Adrenal gland (tissue), 12 donors: ENCODE results near the gene SLC30A10. TPM values are rescaled to one million over a fixed set of nuclear protein-coding genes. Genes with fewer than 3 reads are reported as not detected.
"Not testable (repeated sequence)": the region's sequence is repeated elsewhere in the genome, so short reads cannot be mapped to it uniquely, and the experiment has no call there.

ENCODE experiments used
- DNase-seq, 7 donors: peaks; one replicate each; pipeline ENCODE4 v3.0.0-alpha.2; 2019 to 2020
- H3K27ac ChIP-seq, 5 donors: fragments of 200-600 bp; sonication (generic) in 4 of 5; 1 replicate in 3 of 5; 2 replicates in 2 of 5; pipeline versions ENCODE4 v1.5.1 to v1.8.0; 2016 to 2020; ENCODE audit warnings: mild to moderate bottlenecking in 1 of 5
- H3K27me3 ChIP-seq: fragments of 200-600 bp; 2 replicates; pipeline ENCODE4 v1.8.0; 2021
- H3K36me3 ChIP-seq, 2 donors: fragments of 200-600 bp; replicated peaks in 1 of 2; 1 replicate in 1 of 2; 2 replicates in 1 of 2; pipeline versions ENCODE4 v1.5.1 to v1.8.0; 2018 to 2022
- H3K4me1 ChIP-seq, 2 donors: fragments of 200-600 bp; replicated peaks in 1 of 2; 1 replicate in 1 of 2; 2 replicates in 1 of 2; pipeline versions ENCODE4 v1.5.1 to v1.8.0; 2018 to 2021
- H3K4me3 ChIP-seq, 4 donors: fragments of 200-600 bp; sonication (generic) in 3 of 4; one replicate each; pipeline ENCODE4 v1.5.1; 2016 to 2018
- H3K9me3 ChIP-seq, 3 donors: fragments of 200-600 bp; sonication (generic) in 1 of 3; replicated peaks in 1 of 3; 1 replicate in 2 of 3; 2 replicates in 1 of 3; pipeline versions ENCODE4 v1.5.1 to v1.8.0; 2016 to 2021
- POLR2A ChIP-seq, 2 donors: fragments of 450-650 bp; IDR thresholded peaks; one replicate each; pipeline ENCODE4 v1.6.1; 2017; ENCODE audit warnings: antibody characterized with exemption in 2 of 2, mild to moderate bottlenecking in 2 of 2, moderate library complexity in 1 of 2
- WGBS, 4 donors: extraction: QIAGEN DNeasy Blood & Tissue Kit in 2 of 4; methylation state at CpG; one replicate each; pipeline versions ENCODE4 v1.1.5 to v1.1.7; 2013 to 2017; 5-methylcytosine and 5-hydroxymethylcytosine counted together
- intact Hi-C, 2 donors: fragments of 100-400 bp; cut with DNase I; formaldehyde crosslinking; loops; one replicate each; pipeline versions ENCODE4 v1.14.1 to v1.15.0; 2022 to 2023
- polyA plus RNA-seq, 3 donors: library from polyadenylated mRNA; stranded (reverse); fragments of 200-250 nt in 2 of 3; fragments of 350-450 nt in 1 of 3; fragmentation: Illumina TruSeq in 1 of 3; extraction: RNeasy Lipid Tissue Mini Kit (QIAGEN cat#74804) in 1 of 3; gene quantifications; one replicate each; pipeline ENCODE4 v1.2.3, GENCODE V29; 2013 to 2014
- total RNA-seq, 9 donors: library from RNA; depleted of rRNA in 4 of 9; stranded (reverse); fragments of >200 nt in 4 of 9; fragments of 120-200 nt in 1 of 9; fragmentation: NEBNext Ultra II Directional in 1 of 9; extraction: Animal tissue kit (Norgen Biotek cat#: 25700) in 1 of 9; gene quantifications; one replicate each; pipeline versions ENCODE4 v1.1.0 to v1.2.4, GENCODE V29; 2013 to 2023
- TF ChIP-seq, protein P1 (sequence below), 6 experiments: fragments of 450-650 bp in 4 of 6; fragments of 200-600 bp in 2 of 6; sonication (generic) in 1 of 6; IDR thresholded peaks; 1 replicate in 5 of 6; 2 replicates in 1 of 6; pipeline versions ENCODE4 v1.5.1 to v1.8.0; 2016 to 2021; ENCODE audit warnings: antibody characterized with exemption in 6 of 6, mild to moderate bottlenecking in 2 of 6, moderate library complexity in 1 of 6
- donor health status: healthy with polysubstance abuse.
- donor health status: Bipolar disorder and iron deficiency.
- donor health status: DM: yes; HTN: yes; CAD: no.
- donor health status: DM: no; HTN: no; CAD: no.
- donor health status: DM: no; HTN: no; CAD: no.
- donor health status: DM: yes; HTN: yes; CAD: no.

The SLC30A10 gene
- total and polyA plus RNA-seq, 12 donors, result 0.13 to 19.8 (median 0.35) TPM; not detected in 1

DNA sequence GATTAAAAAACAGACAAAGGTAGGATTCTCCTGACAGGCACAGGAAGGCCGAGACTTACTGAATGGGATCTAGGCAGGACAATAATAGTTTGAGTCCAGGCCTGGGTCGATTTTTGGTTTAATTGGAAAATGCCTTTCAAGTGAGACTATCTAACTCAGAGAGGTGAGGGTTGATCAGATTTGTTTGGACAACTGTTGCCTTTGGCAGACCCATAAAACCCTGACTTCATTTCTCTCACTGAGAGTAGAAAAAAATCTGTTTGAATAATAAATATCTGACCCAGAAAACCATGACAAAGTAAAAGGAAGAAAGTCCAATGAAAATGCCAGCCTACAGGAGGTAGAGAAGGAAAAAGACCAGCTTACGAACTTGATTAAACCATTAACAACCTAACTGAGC is 12.3 kb upstream of the SLC30A10 start:
- H3K36me3 ChIP-seq, result no peaks in the 10 kb centered on the region
- no peak for DNase-seq
- peaks cover 12% of the 10 kb centered on the region for H3K27me3 ChIP-seq
- 59 to 75% (median 66%) methylated on average over 3 of the region's 3 CpGs for WGBS, 4 donors
- no peaks in the 10 kb centered on the region for H3K9me3 ChIP-seq
- intact Hi-C loops, result no loop called here
- H3K4me3 ChIP-seq, result no peak overlapping the region
- no peaks in the 10 kb centered on the region for H3K4me1 ChIP-seq
- TF ChIP-seq POLR2A (IDR thresholded peaks at IDR 0.05), result no peak
- TF ChIP-seq, protein P1, sequence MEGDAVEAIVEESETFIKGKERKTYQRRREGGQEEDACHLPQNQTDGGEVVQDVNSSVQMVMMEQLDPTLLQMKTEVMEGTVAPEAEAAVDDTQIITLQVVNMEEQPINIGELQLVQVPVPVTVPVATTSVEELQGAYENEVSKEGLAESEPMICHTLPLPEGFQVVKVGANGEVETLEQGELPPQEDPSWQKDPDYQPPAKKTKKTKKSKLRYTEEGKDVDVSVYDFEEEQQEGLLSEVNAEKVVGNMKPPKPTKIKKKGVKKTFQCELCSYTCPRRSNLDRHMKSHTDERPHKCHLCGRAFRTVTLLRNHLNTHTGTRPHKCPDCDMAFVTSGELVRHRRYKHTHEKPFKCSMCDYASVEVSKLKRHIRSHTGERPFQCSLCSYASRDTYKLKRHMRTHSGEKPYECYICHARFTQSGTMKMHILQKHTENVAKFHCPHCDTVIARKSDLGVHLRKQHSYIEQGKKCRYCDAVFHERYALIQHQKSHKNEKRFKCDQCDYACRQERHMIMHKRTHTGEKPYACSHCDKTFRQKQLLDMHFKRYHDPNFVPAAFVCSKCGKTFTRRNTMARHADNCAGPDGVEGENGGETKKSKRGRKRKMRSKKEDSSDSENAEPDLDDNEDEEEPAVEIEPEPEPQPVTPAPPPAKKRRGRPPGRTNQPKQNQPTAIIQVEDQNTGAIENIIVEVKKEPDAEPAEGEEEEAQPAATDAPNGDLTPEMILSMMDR (IDR thresholded peaks at IDR 0.05), result no peak
- H3K27ac ChIP-seq, result no peak overlapping the region

DNA sequence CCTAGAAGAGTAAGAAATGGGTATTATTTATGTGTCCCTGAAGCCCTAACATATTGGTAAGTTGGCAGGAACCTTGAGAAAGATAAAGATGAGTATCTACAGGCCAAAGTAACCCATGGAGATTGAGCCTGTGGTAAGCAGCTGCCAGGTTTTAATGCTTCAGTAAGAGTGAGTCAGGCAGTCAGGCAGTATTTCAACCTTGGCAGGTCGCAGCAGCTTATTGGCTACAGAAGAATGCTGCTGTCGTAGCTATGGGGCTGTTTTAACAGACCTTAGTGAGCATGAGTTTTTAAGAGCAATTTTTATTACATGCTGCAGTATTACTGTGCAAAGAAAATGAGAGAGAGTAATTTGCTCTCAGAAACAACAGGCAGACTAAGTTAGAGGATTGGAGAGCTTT is 10.3 kb upstream of the SLC30A10 start:
- Histone ChIP-seq H3K27ac (no peak overlapping the region), H3K9me3 (no peaks in the 10 kb centered on the region), H3K27me3 (peaks cover 12% of the 10 kb centered on the region), H3K4me3 (no peak overlapping the region), H3K36me3 (no peaks in the 10 kb centered on the region), H3K4me1 (no peaks in the 10 kb centered on the region)
- 23 to 41% (median 31%) methylated on average over 2 of the region's 2 CpGs for WGBS, 4 donors
- TF ChIP-seq, protein P1 (IDR thresholded peaks at IDR 0.05), result no peak
- no peak for TF ChIP-seq POLR2A (IDR thresholded peaks at IDR 0.05)
- DNase-seq, result peak; percentile 32 to 75 (median 65)
- intact Hi-C loops, result no loop called here

DNA sequence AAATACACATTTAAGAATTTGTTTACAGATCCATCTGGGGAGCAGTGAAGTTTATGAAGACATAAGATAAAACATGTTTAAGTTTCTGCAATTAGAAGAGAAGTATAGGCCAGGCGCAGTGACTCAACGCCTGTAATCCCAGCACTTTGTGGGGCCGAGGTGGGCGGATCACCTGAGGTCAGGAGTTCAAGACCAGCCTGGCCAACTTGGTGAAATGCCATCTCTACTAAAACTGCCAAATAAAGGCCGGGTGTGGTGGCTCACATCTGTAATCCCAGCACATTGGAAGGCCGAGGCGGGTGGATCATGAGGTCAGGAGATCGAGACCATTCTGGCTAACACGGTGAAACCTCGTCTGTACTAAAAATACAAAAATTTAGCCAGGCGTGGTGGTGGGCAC is 5.4 kb upstream of the SLC30A10 start:
- H3K9me3 ChIP-seq, H3K27ac ChIP-seq, intact Hi-C loops, H3K4me3 ChIP-seq, H3K27me3 ChIP-seq, H3K4me1 ChIP-seq, DNase-seq, H3K36me3 ChIP-seq: not testable (repeated sequence)
- WGBS, 4 donors, result 87 to 94% (median 93%) methylated on average over 11 of the region's 11 CpGs

DNA sequence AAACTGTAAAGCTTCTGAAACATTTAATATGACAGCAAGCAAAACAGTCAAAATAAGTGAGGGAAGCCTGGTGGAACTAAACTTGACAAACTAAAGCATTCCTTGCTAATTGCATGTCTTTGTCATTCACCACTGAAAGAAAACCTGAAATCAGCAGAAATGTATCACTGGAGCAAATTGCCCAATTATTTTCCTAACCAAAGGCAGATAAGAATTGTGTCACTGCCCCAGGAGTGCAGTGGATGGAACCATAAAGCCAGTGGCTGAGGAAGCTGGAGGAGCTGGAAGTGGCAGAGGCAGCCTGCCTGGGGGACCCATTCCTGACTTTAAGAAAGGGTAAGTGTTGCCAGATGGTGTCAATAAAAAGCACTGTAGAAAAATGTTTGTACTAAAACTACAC is 2.7 kb upstream of the SLC30A10 start:
- no peak for DNase-seq
- Histone ChIP-seq H3K4me1 (peaks cover 12% of the 10 kb centered on the region in 2 donors), H3K4me3 (no peak overlapping the region), H3K27me3 (peaks cover 9% of the 10 kb centered on the region), H3K27ac (no peak overlapping the region), H3K9me3 (no peaks in the 10 kb centered on the region), H3K36me3 (no peaks in the 10 kb centered on the region)
- intact Hi-C loops, result no loop called here
- TF ChIP-seq, protein P1 (IDR thresholded peaks at IDR 0.05), result no peak
- TF ChIP-seq POLR2A (IDR thresholded peaks at IDR 0.05), result no peak

DNA sequence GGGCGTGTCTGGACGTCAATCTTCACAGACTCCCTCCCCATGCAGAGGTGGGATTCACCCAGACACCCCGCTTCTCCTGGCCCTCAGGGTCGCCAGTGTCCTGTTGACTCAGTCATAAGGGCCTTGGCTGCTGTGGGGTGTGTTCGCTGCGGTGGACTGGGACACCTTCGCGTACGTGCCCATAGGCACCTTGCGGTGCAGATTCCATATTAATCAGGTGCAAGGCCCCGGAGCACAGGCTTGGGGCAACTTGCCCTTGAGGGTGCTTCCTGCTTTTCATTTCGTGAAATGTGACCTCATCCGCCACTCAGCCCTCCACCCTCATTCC is 398 bp upstream of the SLC30A10 start:
- Histone ChIP-seq H3K4me3 (peak overlapping the region in 1 of 4 donors; percentile 53), H3K36me3 (no peaks in the 10 kb centered on the region), H3K27me3 (peaks cover 9% of the 10 kb centered on the region), H3K4me1 (peaks cover 12% of the 10 kb centered on the region in 2 donors), H3K27ac (no peak overlapping the region), H3K9me3 (no peaks in the 10 kb centered on the region)
- DNase-seq, result no peak
- WGBS, 4 donors, result 36 to 51% (median 40%) methylated on average over 6 to 13 of the region's 13 CpGs
- intact Hi-C loops, result no loop called here
- TF ChIP-seq, protein P1 (IDR thresholded peaks at IDR 0.05), result no peak
- TF ChIP-seq POLR2A (IDR thresholded peaks at IDR 0.05), result no peak
